ENCODE results near the gene LHX5.

LHX5 gene

DNA sequence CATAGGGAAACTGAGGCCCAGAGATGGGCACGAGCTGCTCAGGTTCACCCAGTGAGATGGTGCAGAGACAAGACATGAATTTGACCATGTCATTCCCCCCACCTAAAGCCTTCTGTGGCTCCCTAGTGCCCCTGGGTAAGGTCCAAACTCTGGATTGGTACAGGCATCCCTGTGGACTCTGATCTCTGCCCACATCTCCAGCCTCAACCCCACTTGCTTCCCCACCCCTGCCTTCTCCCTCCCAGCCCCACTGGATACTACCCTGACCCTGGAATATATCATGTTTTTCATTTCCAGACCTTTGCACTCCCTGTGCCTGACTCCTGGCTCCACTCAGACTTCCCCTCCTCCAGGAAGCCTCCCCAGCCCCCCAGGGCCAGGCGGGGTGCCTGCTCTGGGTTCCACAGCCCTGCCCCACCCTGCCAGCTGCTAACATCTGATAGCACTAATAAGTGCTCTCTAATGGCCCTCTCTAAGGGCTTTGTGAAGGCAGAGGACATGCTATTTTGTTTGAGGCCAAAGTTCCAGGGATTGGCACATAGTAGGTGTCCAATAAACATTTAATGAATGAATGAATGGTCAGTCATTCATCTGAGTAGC is 50.6 kb downstream of the LHX5 start:
- Histone ChIP-seq H4K20me1 (ENCODE audit: low read depth, low read length) (no peaks in the 10 kb centered on the region), H3K27ac (ENCODE audit: low read depth, low read length) (no peak overlapping the region), H3K9me3 (ENCODE audit: insufficient read depth, low read length) (no peaks in the 10 kb centered on the region), H3K4me3 (ENCODE audit: insufficient read depth, low read length, poor library complexity, severe bottlenecking) (no peak overlapping the region), H3K36me3 (ENCODE audit: low read length) (no peaks in the 10 kb centered on the region), H3K79me2 (ENCODE audit: insufficient read depth, low read length) (no peaks in the 10 kb centered on the region), H3K9ac (ENCODE audit: low read length) (no peak overlapping the region), H3K9me2 (replicated peaks; ENCODE audit: insufficient read depth, low read length) (no peaks in the 10 kb centered on the region), H3K4me2 (ENCODE audit: low read depth, low read length, poor library complexity, severe bottlenecking) (no peak overlapping the region), H3F3A (ENCODE audit: insufficient read depth) (no peaks in the 10 kb centered on the region), H2AFZ (ENCODE audit: low read depth, low read length, severe bottlenecking) (no peak overlapping the region), H3K27me3 (ENCODE audit: low read length) (no peaks in the 10 kb centered on the region)
- TF ChIP-seq CTCF (IDR thresholded peaks at IDR 0.05; ENCODE audit: insufficient read depth, low read length, poor library complexity, severe bottlenecking) (no peak), EZH2phosphoT487 (conservative IDR thresholded peaks at IDR 0.05; ENCODE audit: low read length) (no peak)

GRCh38 chr12:113418213-113418879 is 53.3 kb downstream of the LHX5 start:
- Histone ChIP-seq H3K27ac (ENCODE audit: low read depth, low read length) (no peak overlapping the region), H3K9me2 (replicated peaks; ENCODE audit: insufficient read depth, low read length) (no peaks in the 10 kb centered on the region), H3K36me3 (ENCODE audit: low read length) (no peaks in the 10 kb centered on the region), H3K27me3 (ENCODE audit: low read length) (no peaks in the 10 kb centered on the region), H3F3A (ENCODE audit: insufficient read depth) (no peaks in the 10 kb centered on the region), H2AFZ (ENCODE audit: low read depth, low read length, severe bottlenecking) (no peak overlapping the region), H4K20me1 (ENCODE audit: low read depth, low read length) (no peaks in the 10 kb centered on the region), H3K79me2 (ENCODE audit: insufficient read depth, low read length) (no peaks in the 10 kb centered on the region), H3K4me2 (ENCODE audit: low read depth, low read length, poor library complexity, severe bottlenecking) (no peak overlapping the region), H3K9me3 (ENCODE audit: insufficient read depth, low read length) (no peaks in the 10 kb centered on the region), H3K4me3 (ENCODE audit: insufficient read depth, low read length, poor library complexity, severe bottlenecking) (no peak overlapping the region), H3K9ac (ENCODE audit: low read length) (no peak overlapping the region)
- TF ChIP-seq EZH2phosphoT487 (conservative IDR thresholded peaks at IDR 0.05; ENCODE audit: low read length): no peak
- no peak for TF ChIP-seq CTCF (IDR thresholded peaks at IDR 0.05; ENCODE audit: insufficient read depth, low read length, poor library complexity, severe bottlenecking)

DNA sequence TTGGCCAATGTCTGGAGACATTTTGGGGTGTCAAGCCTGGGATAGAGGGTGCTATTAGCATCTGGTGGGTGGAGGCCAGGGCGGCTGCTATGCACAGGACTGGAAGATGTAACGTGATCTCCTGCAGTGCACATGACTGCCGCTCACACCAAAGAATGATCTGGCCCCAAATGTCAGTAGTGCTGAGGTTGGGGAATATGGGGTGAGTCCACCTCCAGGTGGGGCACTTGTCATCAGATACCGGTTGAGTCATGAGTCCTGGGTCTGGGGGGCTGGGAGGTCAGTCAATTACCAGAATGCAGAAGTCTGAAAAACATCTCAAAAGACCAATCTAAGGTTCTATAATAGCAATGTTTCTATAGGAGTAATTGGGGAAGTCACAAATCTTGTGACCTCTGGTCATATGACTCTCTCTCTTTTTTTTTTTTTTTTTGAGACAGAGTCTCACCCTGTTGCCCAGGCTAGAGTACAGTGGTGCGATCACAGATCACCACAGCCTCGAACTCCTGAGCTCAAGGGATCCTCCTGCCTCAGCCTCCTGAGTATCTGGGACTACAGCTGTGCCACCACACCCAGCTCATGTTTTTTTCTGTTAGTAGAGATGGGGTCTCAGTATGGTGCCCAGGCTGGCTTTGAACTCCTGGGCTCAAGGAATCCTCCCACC is 55.4 kb downstream of the LHX5 start:
- no peaks in the 10 kb centered on the region for H3K36me3 ChIP-seq (ENCODE audit: low read length)
- H3K9ac ChIP-seq (ENCODE audit: low read length): no peak overlapping the region
- no peaks in the 10 kb centered on the region for H3K9me3 ChIP-seq (ENCODE audit: insufficient read depth, low read length)
- H3K4me3 ChIP-seq (ENCODE audit: insufficient read depth, low read length, poor library complexity, severe bottlenecking): no peak overlapping the region
- H2AFZ ChIP-seq (ENCODE audit: low read depth, low read length, severe bottlenecking): no peak overlapping the region
- no peak overlapping the region for H3K27ac ChIP-seq (ENCODE audit: low read depth, low read length)
- no peaks in the 10 kb centered on the region for H3K79me2 ChIP-seq (ENCODE audit: insufficient read depth, low read length)
- H3K4me2 ChIP-seq (ENCODE audit: low read depth, low read length, poor library complexity, severe bottlenecking): no peak overlapping the region
- H3K9me2 ChIP-seq (replicated peaks; ENCODE audit: insufficient read depth, low read length): no peaks in the 10 kb centered on the region
- no peaks in the 10 kb centered on the region for H4K20me1 ChIP-seq (ENCODE audit: low read depth, low read length)
- TF ChIP-seq CTCF (IDR thresholded peaks at IDR 0.05; ENCODE audit: insufficient read depth, low read length, poor library complexity, severe bottlenecking): no peak
- no peak for TF ChIP-seq EZH2phosphoT487 (conservative IDR thresholded peaks at IDR 0.05; ENCODE audit: low read length)
- H3F3A ChIP-seq (ENCODE audit: insufficient read depth): no peaks in the 10 kb centered on the region
- H3K27me3 ChIP-seq (ENCODE audit: low read length): no peaks in the 10 kb centered on the region

All from SU-DHL-6 (cell line).